ENCODE data around the gene SELENOO. TPM values are rescaled to one million over a fixed set of nuclear protein-coding genes. Genes with fewer than 3 reads are reported as not detected.

The SELENOO gene
- total RNA-seq, 1 donor from 2014 or later: 39.0 TPM

- no peaks in the 10 kb centered on the region for H3K4me1 Mint-ChIP-seq
- intact Hi-C loops (cut with micrococcal nuclease): no loop called here
- ATAC-seq (ENCODE audit: low read depth) (no peak), DNase-seq (no peak)
- TF ChIP-seq, protein P1, sequence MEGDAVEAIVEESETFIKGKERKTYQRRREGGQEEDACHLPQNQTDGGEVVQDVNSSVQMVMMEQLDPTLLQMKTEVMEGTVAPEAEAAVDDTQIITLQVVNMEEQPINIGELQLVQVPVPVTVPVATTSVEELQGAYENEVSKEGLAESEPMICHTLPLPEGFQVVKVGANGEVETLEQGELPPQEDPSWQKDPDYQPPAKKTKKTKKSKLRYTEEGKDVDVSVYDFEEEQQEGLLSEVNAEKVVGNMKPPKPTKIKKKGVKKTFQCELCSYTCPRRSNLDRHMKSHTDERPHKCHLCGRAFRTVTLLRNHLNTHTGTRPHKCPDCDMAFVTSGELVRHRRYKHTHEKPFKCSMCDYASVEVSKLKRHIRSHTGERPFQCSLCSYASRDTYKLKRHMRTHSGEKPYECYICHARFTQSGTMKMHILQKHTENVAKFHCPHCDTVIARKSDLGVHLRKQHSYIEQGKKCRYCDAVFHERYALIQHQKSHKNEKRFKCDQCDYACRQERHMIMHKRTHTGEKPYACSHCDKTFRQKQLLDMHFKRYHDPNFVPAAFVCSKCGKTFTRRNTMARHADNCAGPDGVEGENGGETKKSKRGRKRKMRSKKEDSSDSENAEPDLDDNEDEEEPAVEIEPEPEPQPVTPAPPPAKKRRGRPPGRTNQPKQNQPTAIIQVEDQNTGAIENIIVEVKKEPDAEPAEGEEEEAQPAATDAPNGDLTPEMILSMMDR (IDR thresholded peaks at IDR 0.05): no peak
- H3K36me3 Mint-ChIP-seq (ENCODE audit: low read depth): peaks cover 71% of the 10 kb centered on the region
- no peaks in the 10 kb centered on the region for H3K9me3 Mint-ChIP-seq
- H3K27ac Mint-ChIP-seq: no peak overlapping the region
- no peak overlapping the region for H3K4me3 Mint-ChIP-seq
- ChIA-PET CTCF (interaction anchor here (2.9 kb wide), 1 partner anchor 73 kb away, joined by 15 read pairs; no protein-coding TSS in a partner anchor), POLR2A (interaction anchor here (0.6 kb wide), 1 partner anchor 40 kb away, joined by 6 read pairs; no protein-coding TSS in a partner anchor)
- H3K27me3 Mint-ChIP-seq: no peaks in the 10 kb centered on the region
These were observed 20.8 kb downstream of the SELENOO start for GRCh38 chr22:50221410-50222300.

DNA sequence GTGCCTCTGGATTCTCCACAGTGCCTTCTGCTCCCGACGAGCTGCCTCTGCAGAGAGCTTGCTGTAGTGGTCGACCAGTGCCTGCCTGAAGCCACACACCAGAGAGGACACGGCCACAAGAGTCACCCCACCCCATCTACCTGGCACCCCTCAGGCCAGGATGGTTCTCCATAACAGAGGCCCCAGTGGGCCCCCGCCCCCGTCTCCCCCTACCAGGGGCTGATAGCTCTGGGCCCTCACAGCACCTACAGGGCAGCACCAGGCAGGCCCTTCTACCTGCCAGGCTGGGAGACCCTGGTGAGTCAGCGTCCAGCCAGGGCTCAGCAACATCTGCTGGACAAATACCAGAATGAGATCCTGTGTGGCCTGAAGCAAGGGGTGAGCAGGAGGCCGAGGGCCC lies 21.7 kb downstream of the SELENOO start:
- intact Hi-C loops (cut with micrococcal nuclease): no loop called here
- no peaks in the 10 kb centered on the region for H3K27me3 Mint-ChIP-seq
- ATAC-seq (ENCODE audit: low read depth): no peak
- DNase-seq: no peak
- H3K27ac Mint-ChIP-seq: no peak overlapping the region
- H3K9me3 Mint-ChIP-seq: no peaks in the 10 kb centered on the region
- no peak overlapping the region for H3K4me3 Mint-ChIP-seq
- H3K4me1 Mint-ChIP-seq: no peaks in the 10 kb centered on the region
- CTCF ChIA-PET: interaction anchor here (2.9 kb wide), 1 partner anchor 73 kb away, joined by 15 read pairs; no protein-coding TSS in a partner anchor
- TF ChIP-seq, protein P1 (IDR thresholded peaks at IDR 0.05): no peak
- POLR2A ChIA-PET: no interaction called here
- H3K36me3 Mint-ChIP-seq (ENCODE audit: low read depth): peaks cover 74% of the 10 kb centered on the region

- intact Hi-C loops (cut with micrococcal nuclease): no loop called here
- no peak overlapping the region for H3K4me3 Mint-ChIP-seq
- no peaks in the 10 kb centered on the region for H3K27me3 Mint-ChIP-seq
- H3K4me1 Mint-ChIP-seq: no peaks in the 10 kb centered on the region
- H3K27ac Mint-ChIP-seq: no peak overlapping the region
- ChIA-PET CTCF (no interaction called here), POLR2A (no interaction called here)
- TF ChIP-seq, protein P1 (IDR thresholded peaks at IDR 0.05): no peak
- DNase-seq (no peak), ATAC-seq (ENCODE audit: low read depth) (no peak)
- peaks cover 68% of the 10 kb centered on the region for H3K36me3 Mint-ChIP-seq (ENCODE audit: low read depth)
- no peaks in the 10 kb centered on the region for H3K9me3 Mint-ChIP-seq
These were observed 23.3 kb downstream of the SELENOO start for GRCh38 chr22:50224071-50224470.

DNA sequence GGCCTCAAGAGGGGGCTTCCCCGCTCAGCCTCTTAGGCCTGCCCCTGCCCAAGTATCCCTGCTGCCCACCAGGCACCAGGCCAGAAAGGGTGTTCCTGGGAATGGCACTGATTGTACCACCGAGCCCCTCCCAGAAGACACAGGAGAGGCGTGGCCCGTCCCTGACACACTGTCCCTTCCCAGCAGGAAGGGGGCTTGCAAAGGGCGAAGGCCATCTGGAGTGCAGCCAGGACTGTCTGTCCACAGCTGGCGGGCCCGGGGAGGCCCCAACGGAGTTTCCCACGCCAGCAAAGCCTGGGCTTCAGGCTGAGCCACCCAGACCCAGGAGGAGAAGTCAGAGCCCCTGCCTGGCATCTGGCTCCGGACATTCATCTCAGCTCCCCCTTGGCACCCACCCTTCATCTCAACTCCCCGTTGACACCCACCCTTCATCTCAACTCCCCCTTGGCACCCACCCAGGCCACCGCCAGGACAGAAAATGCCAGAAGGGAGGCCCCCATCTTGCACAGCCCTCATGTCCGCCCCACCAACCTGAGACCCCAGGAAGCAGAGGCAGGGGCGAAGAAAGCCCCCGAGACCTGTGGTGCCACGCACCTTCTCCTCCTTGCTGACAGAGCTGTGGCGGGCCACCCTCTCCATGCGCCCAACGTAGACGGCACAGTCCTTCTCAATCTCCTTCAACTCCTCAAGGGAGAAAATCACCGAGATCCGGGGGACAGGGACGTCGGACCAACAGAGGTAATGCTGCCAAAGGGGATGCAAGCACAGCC lies 24.6 kb downstream of the SELENOO start:
- ChIA-PET POLR2A (no interaction called here), CTCF (no interaction called here)
- TF ChIP-seq, protein P1 (IDR thresholded peaks at IDR 0.05): no peak
- Mint-ChIP-seq H3K27me3 (no peaks in the 10 kb centered on the region), H3K27ac (no peak overlapping the region), H3K36me3 (ENCODE audit: low read depth) (peaks cover 70% of the 10 kb centered on the region), H3K4me3 (no peak overlapping the region), H3K4me1 (no peaks in the 10 kb centered on the region), H3K9me3 (no peaks in the 10 kb centered on the region)
- DNase-seq (no peak), ATAC-seq (ENCODE audit: low read depth) (no peak)
- intact Hi-C loops (cut with micrococcal nuclease): no loop called here

All from activated B cell treated with CpG ODN at 0.5 μM for 24 hours (primary cell).